HK-2 (cell line): ENCODE measurements around the gene TNRC6C.
"Not testable (repeated sequence)": the region's sequence is repeated elsewhere in the genome, so short reads cannot be mapped to it uniquely, and the experiment has no call there.

Experiments
- DNase-seq: peaks from one replicate; pipeline ENCODE4 v3.0.0-alpha.2; 2018; ENCODE audit not compliant: unreplicated experiment

TNRC6C gene

DNA sequence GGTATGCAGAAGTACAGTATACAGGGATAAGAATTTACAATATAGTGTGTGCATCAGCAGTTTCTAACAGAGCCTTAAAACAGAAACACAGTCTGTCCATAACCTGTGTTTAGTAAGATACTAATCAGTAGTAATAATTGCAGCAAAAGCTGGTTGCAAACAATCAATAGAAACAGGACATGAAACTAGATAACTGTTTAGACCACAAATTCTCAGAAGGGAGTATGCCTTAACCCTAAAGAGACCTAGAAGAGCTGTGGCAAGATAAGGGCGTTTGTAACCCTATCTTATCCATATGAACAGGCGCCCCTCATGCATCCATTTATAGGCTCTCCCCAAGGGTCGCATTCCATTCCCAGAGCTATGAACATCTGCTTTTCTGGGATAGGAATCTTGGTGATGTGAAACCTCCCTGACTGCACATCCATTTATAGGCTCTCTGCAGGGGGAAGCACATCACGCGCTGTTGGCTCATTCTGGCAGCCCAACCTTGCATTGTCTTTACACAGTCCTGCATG lies 123.9 kb downstream of the TNRC6C start:
- not testable (repeated sequence) for DNase-seq

DNA sequence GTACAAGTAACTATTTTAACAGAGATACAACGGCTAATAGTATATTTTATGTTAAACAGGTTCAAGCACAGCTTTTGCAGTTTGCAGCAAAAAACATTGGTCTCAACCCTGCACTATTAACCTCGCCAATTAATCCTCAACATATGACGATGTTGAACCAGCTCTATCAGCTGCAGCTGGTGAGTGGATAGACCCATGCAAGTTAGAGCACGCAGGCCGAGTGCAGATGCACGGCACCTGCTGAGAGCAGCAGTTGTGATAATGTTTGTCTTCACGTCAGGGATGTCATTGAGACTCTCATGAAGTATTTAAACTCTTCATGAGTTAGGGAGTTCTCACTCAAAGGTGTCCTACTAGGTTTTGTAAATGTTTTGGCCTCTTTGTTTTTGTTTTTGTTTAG lies 124.5 kb downstream of the TNRC6C start:
- no peak for DNase-seq

DNA sequence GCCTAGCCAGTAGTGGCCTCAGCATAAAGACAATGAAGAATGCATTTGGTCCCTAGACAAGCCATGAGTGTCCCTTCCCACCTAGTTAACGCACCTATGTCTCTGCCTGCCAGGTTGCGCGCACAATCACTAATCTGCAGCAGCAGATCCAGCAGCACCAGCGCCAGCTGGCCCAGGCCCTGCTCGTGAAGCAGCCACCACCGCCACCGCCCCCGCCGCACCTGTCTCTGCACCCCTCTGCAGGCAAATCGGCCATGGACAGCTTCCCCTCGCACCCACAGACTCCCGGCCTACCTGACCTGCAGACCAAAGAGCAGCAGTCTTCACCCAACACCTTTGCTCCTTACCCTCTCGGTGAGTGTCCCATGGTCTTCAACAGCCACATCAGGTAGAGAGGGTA lies 128.2 kb downstream of the TNRC6C start:
- no peak for DNase-seq

DNA sequence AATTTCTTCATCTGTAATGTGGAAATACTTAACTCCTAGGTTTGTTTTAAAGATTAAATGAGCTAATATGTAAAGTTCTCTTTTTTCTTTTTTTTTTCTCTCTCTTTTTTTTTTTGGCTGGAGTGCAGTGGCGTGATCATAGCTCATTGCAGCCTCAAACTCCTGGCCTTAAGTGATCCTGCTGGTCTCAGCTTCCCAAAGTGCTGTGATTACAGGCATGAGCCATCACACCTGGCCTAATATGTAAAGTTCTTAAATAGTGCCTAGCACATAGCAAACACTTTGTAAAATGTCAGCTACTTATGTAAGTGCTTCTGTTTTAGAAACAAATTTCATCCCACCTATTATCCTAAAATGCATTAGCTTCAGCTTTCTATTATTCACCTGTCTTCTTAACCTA lies 130.0 kb downstream of the TNRC6C start:
- DNase-seq: no peak

DNA sequence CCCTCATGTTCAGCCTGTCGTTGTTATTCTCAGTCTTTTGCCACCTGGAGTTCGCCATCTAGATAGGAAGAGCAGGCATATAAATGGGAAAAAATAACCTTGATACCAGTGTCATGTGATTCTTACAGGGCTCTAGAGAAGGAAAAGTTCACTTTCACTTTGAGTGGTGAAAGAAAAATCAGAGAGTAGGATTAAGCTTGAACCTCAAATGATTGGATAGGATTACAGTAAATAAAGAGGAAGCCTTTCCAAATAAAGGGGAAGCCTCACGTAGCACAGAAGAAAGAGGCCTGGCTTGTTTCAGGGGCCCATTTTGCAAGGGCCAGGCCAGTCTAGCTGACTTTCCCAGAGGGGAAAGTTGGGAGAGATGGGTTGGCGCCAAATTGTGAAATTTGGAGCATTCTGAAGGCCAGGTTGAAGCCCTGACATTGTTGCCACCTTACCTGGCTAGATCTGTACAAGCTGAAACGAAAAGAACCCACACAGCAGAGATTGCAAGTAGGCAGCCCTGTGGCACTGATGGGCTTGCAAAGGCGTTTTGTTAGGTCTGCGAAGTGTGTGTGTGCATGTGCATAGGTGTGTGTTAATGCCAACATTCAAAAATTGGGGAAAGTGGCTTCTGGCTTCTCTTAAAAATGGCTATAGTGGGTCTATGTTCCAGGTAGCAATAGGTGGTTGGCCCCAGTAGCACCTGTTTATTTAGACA lies 131.2 kb downstream of the TNRC6C start:
- DNase-seq: no peak

DNA sequence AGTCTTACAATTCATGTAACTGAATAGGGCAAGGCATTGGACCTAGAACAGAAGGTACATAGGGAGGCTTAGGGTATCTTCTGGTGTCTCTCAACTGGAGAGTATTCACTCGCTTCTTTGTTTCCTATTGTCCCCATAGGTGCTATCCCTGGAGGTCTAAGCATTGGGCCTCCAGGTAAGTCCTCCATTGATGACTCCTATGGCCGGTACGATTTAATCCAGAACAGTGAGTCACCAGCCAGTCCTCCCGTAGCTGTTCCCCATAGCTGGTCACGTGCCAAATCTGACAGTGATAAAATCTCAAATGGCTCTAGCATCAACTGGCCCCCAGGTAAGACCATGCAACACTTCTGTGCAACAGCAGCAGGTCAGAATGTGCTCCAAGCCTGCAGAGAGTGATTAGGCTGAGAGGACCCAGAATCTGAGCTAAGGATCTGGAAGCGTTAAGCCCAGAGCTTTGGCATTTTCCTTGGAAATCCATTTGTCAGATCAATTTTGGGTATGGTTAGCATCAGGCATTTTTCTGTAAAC lies 134.4 kb downstream of the TNRC6C start:
- no peak for DNase-seq

DNA sequence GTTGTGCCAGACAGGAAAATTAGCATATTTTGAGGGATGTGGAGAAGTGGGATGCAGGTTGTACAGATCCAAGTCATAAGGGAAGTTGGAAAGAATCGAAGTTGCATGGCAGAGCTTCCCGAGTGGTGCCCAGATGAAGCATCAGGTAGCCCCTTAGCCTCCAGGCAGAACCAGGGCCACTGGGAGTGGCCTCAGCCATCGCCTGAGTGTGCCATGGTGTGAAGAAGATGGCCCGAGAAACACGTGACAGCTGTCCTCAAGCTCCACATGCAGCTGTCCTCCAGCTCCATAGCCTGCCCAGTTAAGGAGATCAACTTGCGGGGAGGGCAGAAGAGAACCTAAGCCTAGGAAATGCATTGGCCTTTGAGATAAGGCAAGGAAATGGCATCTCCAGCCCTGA lies 136.5 kb downstream of the TNRC6C start:
- no peak for DNase-seq

DNA sequence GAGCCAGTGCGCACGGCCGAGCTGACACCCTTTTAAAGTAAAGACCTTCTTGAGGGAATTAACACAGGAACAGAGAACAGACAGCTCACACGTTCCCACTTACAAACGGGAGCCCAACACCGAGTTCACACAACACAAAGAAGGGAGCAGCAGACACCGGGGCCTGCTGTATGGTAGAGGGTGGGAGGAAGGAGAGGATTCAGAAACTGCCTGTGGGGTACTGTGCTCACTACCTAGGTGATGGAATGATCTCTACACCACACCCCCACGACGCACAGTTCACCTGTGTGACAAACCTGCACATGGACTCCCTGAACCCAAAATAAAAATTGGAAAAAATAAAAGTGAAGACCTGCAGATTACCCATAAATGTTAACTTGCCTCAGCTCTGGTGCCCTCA lies 137.6 kb downstream of the TNRC6C start:
- DNase-seq: no peak

DNA sequence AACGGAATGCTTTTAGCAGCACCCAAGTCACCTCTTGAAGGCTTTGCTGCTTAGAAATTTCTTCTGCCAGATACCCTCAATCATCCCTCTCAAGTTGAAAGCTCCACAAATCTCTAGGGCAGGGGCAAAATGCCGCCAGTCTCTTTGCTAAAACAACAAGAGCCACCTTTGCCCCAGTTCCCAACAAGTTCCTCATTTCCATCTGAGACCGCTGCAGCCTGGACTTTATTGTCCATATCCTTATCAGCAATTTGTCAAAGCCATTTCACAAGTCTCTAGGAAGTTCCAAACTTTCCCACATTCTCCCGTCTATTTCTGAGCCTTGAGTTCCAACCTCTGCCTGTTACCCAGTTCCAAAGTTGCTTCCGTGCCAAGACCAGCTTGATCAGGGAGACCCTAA lies 142.6 kb downstream of the TNRC6C start:
- DNase-seq: no peak

DNA sequence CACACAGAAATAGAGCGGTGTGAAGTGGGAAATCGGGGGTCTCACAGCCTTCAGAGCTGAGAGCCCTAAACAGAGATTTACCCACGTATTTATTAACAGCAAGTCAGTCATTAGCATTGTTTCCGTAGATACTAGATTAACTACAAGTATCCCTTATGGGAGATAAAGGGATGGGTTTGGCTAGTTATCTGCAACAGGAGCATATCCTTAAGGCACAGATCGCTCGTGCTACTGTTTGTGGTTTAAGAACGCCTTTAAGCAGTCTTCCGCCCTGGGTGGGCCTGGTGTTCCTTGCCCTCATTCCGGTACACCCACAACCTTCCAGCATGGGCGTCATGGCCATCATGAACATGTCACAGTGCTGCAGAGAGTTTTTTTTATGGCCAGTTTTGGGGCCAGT lies 143.0 kb downstream of the TNRC6C start:
- no peak for DNase-seq

DNA sequence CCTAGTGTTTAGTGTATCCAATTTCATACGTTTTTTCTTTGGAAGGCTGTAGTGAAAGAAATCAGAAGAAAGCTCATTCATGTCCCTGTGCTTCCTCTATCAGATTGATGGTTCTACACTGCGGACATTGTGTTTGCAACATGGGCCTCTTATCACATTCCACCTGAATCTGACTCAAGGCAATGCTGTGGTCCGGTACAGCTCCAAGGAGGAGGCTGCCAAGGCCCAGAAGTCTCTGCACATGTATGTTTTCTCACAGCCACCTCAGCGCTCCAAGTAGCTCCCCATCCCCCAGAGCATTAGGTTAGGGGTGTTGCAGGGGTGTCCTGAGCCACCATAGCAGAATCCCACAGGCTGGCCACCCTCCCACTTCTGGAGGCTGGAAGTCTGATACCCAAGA lies 144.8 kb downstream of the TNRC6C start:
- no peak for DNase-seq

DNA sequence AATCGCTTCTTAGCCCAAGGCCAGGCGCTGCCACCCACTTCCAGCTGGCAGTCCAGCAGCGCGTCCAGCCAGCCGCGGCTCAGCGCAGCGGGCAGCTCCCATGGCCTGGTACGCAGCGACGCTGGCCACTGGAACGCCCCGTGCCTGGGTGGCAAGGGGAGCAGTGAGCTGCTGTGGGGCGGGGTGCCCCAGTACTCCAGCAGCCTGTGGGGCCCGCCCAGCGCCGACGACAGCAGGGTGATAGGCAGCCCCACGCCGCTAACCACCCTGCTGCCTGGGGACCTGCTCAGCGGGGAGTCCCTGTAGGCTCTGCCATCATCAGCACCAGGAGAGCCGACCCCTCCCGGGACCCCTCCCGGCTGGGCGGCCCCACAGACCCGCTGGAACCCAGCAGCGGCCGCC lies 146.0 kb downstream of the TNRC6C start:
- no peak for DNase-seq

DNA sequence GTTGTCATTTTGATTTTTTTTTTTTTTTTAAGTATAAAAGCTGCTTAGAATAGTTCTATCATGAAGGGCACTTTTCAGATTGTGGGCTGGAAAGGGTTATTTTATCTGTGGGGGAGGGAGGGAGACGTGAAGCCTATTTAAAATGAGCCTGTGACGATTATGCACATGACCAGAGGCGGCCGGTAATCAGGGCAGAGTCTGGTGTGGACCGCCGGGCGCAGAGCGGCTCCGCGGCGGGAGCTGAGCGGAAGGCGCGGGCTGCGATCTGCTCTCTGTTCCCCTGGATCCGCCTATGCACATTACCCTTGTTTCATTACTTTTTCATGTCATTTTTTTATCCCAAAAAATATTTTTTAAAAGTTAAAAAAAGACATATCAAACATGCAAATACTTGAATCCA lies 146.6 kb downstream of the TNRC6C start:
- no peak for DNase-seq

DNA sequence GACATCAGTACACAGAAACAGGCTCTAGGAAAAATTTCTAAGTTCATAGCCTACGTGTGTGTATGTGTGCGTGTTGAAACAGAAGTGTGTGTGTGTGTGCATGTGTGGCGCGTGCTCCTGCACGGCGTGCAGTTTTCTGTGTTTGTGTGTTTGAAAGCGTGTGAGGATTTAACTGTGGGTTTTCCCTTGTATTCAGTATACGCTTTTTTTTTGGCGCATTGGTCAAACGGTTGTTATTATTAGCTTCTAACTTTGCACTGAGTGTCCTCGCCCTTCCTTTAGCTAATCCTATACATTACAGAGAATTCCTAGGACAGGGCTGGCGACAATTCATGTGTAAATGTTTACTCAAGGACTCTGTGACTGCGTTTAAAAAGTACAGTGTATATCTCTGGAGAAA lies 147.0 kb downstream of the TNRC6C start:
- no peak for DNase-seq

DNA sequence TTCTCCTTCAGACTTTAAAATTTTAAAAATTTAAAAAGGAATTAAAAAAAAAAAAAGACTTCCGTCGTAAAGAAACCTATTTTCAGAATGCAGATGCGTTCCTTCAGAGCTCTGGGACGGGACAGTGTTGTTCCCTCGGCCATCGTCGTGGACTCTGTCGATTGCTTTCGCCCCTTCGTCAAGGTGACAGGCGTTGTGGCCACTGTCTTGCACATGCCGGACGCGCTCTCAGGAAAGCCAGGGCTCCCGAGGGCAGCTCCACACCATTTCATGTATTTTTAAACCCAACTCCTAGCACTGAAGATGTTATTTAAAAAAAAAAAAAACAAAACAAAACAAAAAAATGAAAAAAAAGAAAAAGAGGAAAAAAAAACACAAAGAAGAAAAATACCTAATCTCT lies 147.7 kb downstream of the TNRC6C start:
- no peak for DNase-seq

DNA sequence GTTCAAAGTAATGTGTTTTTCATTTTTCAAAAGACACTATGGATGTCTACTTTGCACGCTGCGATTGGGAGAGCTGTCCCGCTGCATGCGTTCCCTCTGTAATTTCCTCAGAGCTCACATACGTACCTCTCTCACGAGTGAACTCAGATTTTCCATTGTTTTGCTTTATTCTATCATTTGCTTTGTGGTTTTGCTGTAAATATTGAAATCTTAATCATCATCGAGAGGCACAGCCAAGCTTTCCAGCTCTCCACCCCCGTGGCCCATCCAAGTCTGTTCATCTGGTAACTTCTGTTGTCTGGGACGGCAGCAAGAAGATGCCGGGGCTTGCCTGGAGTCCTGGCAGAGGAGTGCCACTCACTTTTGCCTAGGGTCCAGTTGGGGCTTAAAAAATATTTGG lies 149.0 kb downstream of the TNRC6C start:
- DNase-seq: no peak

DNA sequence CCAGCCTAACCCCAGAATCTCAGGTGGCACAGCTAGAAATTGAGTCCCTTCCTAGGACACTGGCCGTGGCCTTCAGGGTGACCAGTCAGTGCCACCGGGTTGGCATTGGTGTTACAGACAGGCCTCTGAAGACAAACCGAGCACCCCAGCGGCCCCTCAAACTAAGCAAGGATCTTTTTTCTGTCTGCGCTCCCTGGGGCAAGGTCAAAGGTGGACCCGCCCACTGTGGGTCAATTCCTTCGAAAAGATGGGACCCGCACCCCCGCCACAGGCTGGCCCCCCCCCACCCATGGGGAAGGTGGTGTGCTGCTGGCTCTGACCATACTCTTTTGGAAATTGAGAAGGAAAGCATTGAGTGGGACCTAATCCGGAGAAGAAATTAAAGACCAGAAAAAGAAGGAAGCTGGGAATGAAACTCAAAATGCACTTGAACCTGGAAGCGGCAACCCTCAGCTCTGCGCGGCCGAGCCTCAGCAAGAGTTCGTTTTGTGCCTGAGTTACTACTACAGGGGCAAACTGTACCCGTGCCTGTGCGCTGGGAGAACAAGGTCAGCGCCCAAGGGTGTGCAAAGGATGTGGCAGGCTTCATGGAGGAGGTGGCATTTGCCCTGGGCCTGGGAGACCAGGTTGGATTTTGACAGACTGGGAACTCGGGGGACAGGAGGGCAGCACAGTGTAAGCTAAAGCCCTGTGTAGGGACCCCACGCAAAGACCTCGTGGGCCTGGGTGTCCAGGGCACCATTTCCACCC lies 149.6 kb downstream of the TNRC6C start:
- DNase-seq: no peak

DNA sequence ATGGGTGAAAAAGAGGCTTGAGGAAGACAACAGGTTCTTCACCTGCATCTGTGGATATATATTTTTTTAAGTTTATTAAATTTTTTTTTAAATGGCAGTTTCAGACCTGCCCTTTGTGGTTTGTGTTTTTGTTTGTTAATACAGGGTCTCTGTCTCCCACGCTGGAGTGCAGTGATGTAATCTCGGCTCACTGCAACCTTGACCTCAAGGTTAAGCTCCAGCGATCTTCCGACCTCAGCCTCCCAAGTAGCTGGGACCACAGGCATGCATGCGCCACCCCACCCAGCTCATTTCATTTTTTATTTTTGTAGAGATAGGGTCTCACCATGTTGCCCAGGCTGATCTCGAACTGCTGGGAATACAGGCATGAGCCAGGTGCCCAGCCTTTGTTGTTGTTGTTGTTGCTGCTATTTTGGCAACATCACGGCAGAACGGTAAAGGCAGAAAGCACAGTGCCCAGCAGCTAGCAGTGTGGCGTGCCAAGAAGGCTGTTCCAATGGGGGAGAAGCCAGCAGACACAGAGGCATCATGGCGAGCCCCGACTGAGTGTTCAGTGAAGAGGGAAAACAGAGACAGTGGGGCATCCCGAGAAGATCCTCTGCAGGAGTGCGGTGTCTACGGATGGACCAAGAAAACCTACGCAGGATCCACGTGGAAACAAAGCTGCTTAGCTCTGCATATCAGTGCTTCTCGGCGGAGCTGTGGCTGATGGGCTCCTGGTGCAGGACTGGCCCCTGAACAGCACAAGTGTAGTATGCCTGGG lies 150.4 kb downstream of the TNRC6C start:
- DNase-seq: no peak

DNA sequence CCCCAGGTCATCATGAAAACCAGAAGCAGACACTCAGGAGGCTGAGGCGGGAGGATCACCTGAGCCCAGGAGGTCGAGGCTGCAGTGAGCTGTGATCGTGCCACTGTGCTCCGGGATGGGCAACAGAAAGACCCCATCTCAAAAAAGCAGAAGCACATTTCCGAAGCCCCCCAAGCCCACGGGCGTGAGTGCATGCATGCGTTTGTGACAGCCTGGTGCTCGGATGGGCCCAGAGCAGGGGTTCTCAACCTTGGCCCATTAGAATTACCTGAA lies 150.9 kb downstream of the TNRC6C start:
- DNase-seq: no peak

DNA sequence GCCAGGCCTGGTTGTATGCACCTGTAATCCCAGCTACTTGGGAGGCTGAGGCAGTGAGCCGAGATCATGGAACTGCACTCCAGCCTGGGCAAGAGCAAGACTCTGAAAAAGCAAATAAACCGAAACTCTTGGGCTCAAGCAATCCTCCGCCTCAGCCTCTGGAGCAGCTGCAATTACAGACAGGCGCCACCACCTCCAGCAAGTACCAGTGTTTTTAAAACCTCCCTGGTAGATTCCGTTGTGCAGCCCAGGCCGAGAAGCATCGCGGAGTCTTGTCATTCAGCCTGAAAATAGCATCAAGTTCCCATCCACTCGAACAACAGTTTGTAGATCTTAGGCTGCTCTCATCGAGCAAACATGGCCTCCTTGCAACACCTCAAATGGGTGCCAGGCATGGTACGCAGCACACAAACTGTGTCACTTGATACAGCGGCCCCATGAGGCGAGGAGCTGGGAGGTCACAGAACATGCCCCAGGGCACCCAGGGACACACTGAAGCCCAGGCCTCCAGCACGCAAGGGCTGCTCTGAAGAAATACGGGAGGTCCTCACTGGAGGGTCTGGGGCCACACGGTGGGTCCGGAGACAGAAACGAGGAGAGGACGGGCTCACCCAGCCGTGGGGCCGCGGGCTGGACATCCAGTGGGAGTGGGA lies 152.0 kb downstream of the TNRC6C start:
- no peak for DNase-seq

DNA sequence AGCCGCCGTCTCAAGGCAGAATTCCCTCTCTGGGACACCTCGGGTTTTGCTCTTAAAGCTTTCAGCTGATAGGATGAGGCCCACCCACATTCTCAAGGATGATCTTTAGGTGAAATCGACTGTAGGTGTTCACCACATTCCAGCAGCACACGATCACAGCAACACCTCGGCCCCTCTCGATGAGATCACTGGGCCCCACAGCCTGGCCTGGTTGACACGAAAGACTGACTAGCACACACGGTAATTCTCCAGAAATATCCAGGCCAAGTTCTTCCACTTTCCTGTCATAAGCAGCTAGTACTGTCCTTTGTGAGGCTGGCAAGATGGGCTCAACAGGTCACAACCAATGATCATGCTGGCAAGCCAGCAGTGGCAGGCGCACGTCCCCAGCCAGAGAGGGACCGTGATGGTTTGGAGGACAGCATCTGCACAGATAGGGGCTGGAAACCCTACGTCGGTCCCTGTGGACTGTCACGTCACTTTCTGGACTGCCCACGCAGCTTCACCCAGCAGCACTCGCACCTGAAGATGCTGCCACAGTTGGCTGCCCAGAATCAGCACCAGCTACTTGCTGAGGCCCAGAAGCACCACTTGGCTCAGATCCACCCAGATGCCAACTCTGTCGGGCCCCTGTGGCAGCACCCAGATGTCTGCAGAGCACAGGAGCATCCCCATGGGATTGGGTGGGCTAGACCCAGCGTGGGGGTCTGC lies 152.7 kb downstream of the TNRC6C start:
- DNase-seq: no peak
